Measurements from ENCODE around the gene PRDM9. TPM values are rescaled to one million over a fixed set of nuclear protein-coding genes. Genes with fewer than 3 reads are reported as not detected.

PRDM9 gene
- not detected for polyA plus RNA-seq
- long read RNA-seq, donor 1 = 0 reads
- long read RNA-seq, donor 2 = 0 reads
- long read RNA-seq, donor 3 = 0 reads
- long read RNA-seq, donor 4 = 0 reads
- long read RNA-seq, donor 5 = 0 reads
- long read RNA-seq, donor 6 = 0 reads
- long read RNA-seq, donor 7 = 0 reads
- long read RNA-seq, donor 8 = 0 reads
- long read RNA-seq, donor 9 = 0 reads
- long read RNA-seq, donor 10 = 0 reads

DNA sequence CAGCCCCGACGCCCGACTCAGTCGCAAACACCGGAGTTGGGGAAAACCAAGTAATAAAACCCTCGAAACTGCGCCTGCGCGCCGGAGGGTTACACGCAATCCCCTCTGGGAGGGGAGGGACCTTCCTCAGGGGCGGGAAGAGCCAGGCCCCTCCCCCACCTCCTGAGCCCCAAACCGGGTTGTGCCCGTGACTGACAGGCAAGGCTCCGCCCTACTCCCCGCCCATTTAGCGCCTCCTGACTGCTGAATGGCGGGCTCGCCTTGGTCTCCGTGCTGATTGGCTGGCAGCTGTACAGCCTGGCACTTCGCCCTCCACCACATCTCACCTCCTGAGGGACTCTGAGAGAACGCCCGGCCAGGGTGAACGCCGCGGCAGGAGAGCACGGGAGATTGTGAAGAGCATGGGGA, at the start of gene PRDM9:
PRDM9 (plus strand) TSS at position 332 of the 408 bp plus-strand sequence. CDS start 1,425 bp downstream, outside the sequence.
- DNase-seq (peak in 1 of 2 donors; percentile 3), FAIRE-seq (no peak)
- Histone ChIP-seq H3K4me1 (ENCODE audit: control insufficient read depth in 3 of 3, insufficient read depth in 2 of 3, low read depth in 1 of 3, low read length in 2 of 3) (no peaks in the 10 kb centered on the region), H3K27me3 (ENCODE audit: control insufficient read depth in 3 of 3, insufficient read depth in 3 of 3, low read length in 3 of 3) (no peaks in the 10 kb centered on the region), H3K27ac (ENCODE audit: low read depth in 1 of 3, low read length in 2 of 3) (no peak within 1 kb of the TSS), H3K9me3 (ENCODE audit: control insufficient read depth in 2 of 2, insufficient read depth in 1 of 2, low read depth in 1 of 2, low read length in 1 of 2) (peaks cover 0 to 13% of the 10 kb centered on the region in 2 donors), H3K4me3 (ENCODE audit: low read depth in 1 of 3, low read length in 3 of 3) (peak within 1 kb of the TSS in 1 of 3 donors; percentile 17), H3K36me3 (ENCODE audit: control insufficient read depth in 3 of 3, insufficient read depth in 2 of 3, low read depth in 1 of 3, low read length in 3 of 3) (no peaks in the 10 kb centered on the region)
- 61 to 80% (median 69%) methylated on average over 27 of the region's 27 CpGs for WGBS, 3 donors

GRCh38 chr5:23457780-23458179, 49.6 kb upstream of the PRDM9 start:
- 53 to 68% (median 61%) methylated on average over 3 of the region's 3 CpGs for WGBS, 3 donors
- Histone ChIP-seq H3K27me3 (ENCODE audit: control insufficient read depth in 3 of 3, insufficient read depth in 3 of 3, low read length in 3 of 3) (no peaks in the 10 kb centered on the region), H3K4me1 (ENCODE audit: control insufficient read depth in 3 of 3, insufficient read depth in 2 of 3, low read depth in 1 of 3, low read length in 2 of 3) (no peaks in the 10 kb centered on the region), H3K27ac (ENCODE audit: low read depth in 1 of 3, low read length in 2 of 3) (no peak overlapping the region), H3K36me3 (ENCODE audit: control insufficient read depth in 3 of 3, insufficient read depth in 2 of 3, low read depth in 1 of 3, low read length in 3 of 3) (no peaks in the 10 kb centered on the region), H3K9me3 (ENCODE audit: control insufficient read depth in 2 of 2, insufficient read depth in 1 of 2, low read depth in 1 of 2, low read length in 1 of 2) (no peaks in the 10 kb centered on the region), H3K4me3 (ENCODE audit: low read depth in 1 of 3, low read length in 3 of 3) (no peak overlapping the region)
- FAIRE-seq = no peak
- no peak for DNase-seq

DNA sequence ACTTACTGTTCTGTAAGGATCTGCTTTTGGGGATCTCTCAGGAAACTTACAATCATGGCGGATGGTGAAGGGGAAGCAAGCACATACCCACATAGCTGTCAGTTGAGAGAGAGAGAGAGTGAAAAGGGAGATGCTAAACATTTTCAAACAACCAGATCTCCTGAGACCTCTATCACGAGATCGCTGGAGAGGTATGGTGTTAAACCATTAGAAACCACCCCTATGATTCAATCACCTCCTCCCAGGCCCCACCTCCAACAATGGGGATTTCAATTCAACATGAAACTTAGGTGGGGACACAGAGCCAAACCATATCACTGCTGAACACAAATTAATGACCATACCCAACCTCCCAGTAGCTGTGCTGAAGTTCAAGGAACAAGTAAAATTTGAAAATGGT, 48.2 kb upstream of the PRDM9 start:
- 84 to 92% (median 92%) methylated on average over 3 of the region's 3 CpGs for WGBS, 3 donors
- H3K27me3 ChIP-seq (ENCODE audit: control insufficient read depth in 3 of 3, insufficient read depth in 3 of 3, low read length in 3 of 3) = no peaks in the 10 kb centered on the region
- H3K4me1 ChIP-seq (ENCODE audit: control insufficient read depth in 3 of 3, insufficient read depth in 2 of 3, low read depth in 1 of 3, low read length in 2 of 3) = no peaks in the 10 kb centered on the region
- FAIRE-seq (no peak), DNase-seq (no peak)
- H3K36me3 ChIP-seq (ENCODE audit: control insufficient read depth in 3 of 3, insufficient read depth in 2 of 3, low read depth in 1 of 3, low read length in 3 of 3) = no peaks in the 10 kb centered on the region
- no peak overlapping the region for H3K4me3 ChIP-seq (ENCODE audit: low read depth in 1 of 3, low read length in 3 of 3)
- H3K27ac ChIP-seq (ENCODE audit: low read depth in 1 of 3, low read length in 2 of 3) = no peak overlapping the region
- no peaks in the 10 kb centered on the region for H3K9me3 ChIP-seq (ENCODE audit: control insufficient read depth in 2 of 2, insufficient read depth in 1 of 2, low read depth in 1 of 2, low read length in 1 of 2)

- Histone ChIP-seq H3K4me3 (ENCODE audit: low read depth in 1 of 3, low read length in 3 of 3) (no peak overlapping the region), H3K4me1 (ENCODE audit: control insufficient read depth in 3 of 3, insufficient read depth in 2 of 3, low read depth in 1 of 3, low read length in 2 of 3) (no peaks in the 10 kb centered on the region), H3K27me3 (ENCODE audit: control insufficient read depth in 3 of 3, insufficient read depth in 3 of 3, low read length in 3 of 3) (no peaks in the 10 kb centered on the region), H3K27ac (ENCODE audit: low read depth in 1 of 3, low read length in 2 of 3) (no peak overlapping the region), H3K36me3 (ENCODE audit: control insufficient read depth in 3 of 3, insufficient read depth in 2 of 3, low read depth in 1 of 3, low read length in 3 of 3) (no peaks in the 10 kb centered on the region), H3K9me3 (ENCODE audit: control insufficient read depth in 2 of 2, insufficient read depth in 1 of 2, low read depth in 1 of 2, low read length in 1 of 2) (peaks cover 0 to 2% of the 10 kb centered on the region in 2 donors)
- WGBS, 3 donors = 73 to 88% (median 79%) methylated on average over 1 of the region's 1 CpG
- no peak for DNase-seq
- FAIRE-seq = no peak
These were observed 45.8 kb upstream of the PRDM9 start for GRCh38 chr5:23461576-23461975.

DNA sequence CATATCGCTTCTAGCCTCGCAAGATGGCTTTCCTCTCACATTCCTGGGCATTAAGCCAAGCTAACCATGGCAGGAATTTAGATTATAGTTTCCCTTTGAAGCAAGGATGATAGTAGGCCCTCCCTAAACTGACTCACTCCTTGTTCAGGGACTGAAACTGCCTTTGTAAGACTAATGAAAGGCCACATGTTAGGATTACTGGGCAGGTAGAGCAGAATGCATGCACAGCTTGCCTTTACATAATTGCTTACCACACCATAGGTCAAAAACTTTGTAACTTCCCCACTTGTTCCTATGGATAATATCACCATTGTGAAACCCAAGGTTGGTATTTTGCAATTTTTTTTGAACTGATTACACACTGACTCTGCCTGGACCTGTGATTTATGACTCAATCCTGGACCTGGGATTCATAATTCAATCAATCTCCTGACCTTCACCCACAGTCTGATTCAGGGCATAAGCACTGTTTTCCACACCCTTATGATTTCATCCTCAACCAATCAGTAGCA, 41.0 kb upstream of the PRDM9 start:
- WGBS, 3 donors = 51 to 77% (median 58%) methylated on average over 2 of the region's 2 CpGs
- H3K4me1 ChIP-seq (ENCODE audit: control insufficient read depth in 3 of 3, insufficient read depth in 2 of 3, low read depth in 1 of 3, low read length in 2 of 3) = no peaks in the 10 kb centered on the region
- H3K27me3 ChIP-seq (ENCODE audit: control insufficient read depth in 3 of 3, insufficient read depth in 3 of 3, low read length in 3 of 3) = no peaks in the 10 kb centered on the region
- H3K27ac ChIP-seq (ENCODE audit: low read depth in 1 of 3, low read length in 2 of 3) = no peak overlapping the region
- DNase-seq (no peak), FAIRE-seq (no peak)
- no peak overlapping the region for H3K4me3 ChIP-seq (ENCODE audit: low read depth in 1 of 3, low read length in 3 of 3)
- no peaks in the 10 kb centered on the region for H3K36me3 ChIP-seq (ENCODE audit: control insufficient read depth in 3 of 3, insufficient read depth in 2 of 3, low read depth in 1 of 3, low read length in 3 of 3)
- H3K9me3 ChIP-seq (ENCODE audit: control insufficient read depth in 2 of 2, insufficient read depth in 1 of 2, low read depth in 1 of 2, low read length in 1 of 2) = peaks cover 0 to 2% of the 10 kb centered on the region in 2 donors

DNA sequence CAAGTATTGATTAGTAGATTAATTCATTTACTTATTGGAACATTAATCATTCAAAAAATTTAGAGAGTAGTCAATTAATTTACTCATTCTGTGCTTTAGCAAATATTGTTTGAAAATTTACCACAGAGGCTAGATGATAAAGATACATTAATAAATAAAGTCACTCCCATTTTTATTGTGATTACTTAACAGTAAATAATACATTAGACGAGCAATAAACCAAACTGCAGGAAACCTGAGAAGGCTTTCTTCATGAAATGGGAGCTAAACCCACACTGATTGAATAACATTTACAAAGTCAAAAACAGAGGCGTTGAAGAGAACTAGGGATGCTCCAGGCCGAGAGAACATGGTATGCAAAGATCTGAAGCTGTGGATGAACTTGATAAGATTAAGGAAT, 38.8 kb upstream of the PRDM9 start:
- no peak overlapping the region for H3K4me3 ChIP-seq (ENCODE audit: low read depth in 1 of 3, low read length in 3 of 3)
- no peaks in the 10 kb centered on the region for H3K27me3 ChIP-seq (ENCODE audit: control insufficient read depth in 3 of 3, insufficient read depth in 3 of 3, low read length in 3 of 3)
- DNase-seq (no peak), FAIRE-seq (no peak)
- no peak overlapping the region for H3K27ac ChIP-seq (ENCODE audit: low read depth in 1 of 3, low read length in 2 of 3)
- no peaks in the 10 kb centered on the region for H3K4me1 ChIP-seq (ENCODE audit: control insufficient read depth in 3 of 3, insufficient read depth in 2 of 3, low read depth in 1 of 3, low read length in 2 of 3)
- peaks cover 0 to 2% of the 10 kb centered on the region in 2 donors for H3K9me3 ChIP-seq (ENCODE audit: control insufficient read depth in 2 of 2, insufficient read depth in 1 of 2, low read depth in 1 of 2, low read length in 1 of 2)
- WGBS, 3 donors = 24 to 63% (median 31%) methylated on average over 3 of the region's 3 CpGs
- no peaks in the 10 kb centered on the region for H3K36me3 ChIP-seq (ENCODE audit: control insufficient read depth in 3 of 3, insufficient read depth in 2 of 3, low read depth in 1 of 3, low read length in 3 of 3)

GRCh38 chr5:23473915-23474314, 33.5 kb upstream of the PRDM9 start:
- Histone ChIP-seq H3K4me3 (ENCODE audit: low read depth in 1 of 3, low read length in 3 of 3) (no peak overlapping the region), H3K9me3 (ENCODE audit: control insufficient read depth in 2 of 2, insufficient read depth in 1 of 2, low read depth in 1 of 2, low read length in 1 of 2) (no peaks in the 10 kb centered on the region), H3K27ac (ENCODE audit: low read depth in 1 of 3, low read length in 2 of 3) (no peak overlapping the region), H3K36me3 (ENCODE audit: control insufficient read depth in 3 of 3, insufficient read depth in 2 of 3, low read depth in 1 of 3, low read length in 3 of 3) (no peaks in the 10 kb centered on the region), H3K27me3 (ENCODE audit: control insufficient read depth in 3 of 3, insufficient read depth in 3 of 3, low read length in 3 of 3) (no peaks in the 10 kb centered on the region), H3K4me1 (ENCODE audit: control insufficient read depth in 3 of 3, insufficient read depth in 2 of 3, low read depth in 1 of 3, low read length in 2 of 3) (no peaks in the 10 kb centered on the region)
- DNase-seq (no peak), FAIRE-seq (no peak)

DNA sequence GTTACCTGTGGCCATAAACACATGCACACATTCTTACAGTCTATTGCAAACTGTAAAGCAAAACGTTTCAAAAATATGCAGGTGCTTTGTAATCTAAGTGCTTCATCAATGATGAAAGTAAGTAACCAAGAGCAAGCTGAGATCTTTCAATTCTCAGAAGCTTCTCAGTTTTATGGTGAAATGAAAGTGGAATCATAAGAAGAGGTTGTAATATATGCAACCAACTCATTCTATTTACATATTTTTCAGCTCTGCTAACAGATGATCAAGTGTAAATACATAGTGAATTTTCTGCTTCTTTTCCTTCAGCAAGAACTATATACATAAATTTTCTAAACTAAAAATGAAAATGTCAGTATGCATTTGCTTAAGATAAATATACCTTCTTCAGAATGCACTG, 33.1 kb upstream of the PRDM9 start:
- Histone ChIP-seq H3K27me3 (ENCODE audit: control insufficient read depth in 3 of 3, insufficient read depth in 3 of 3, low read length in 3 of 3) (no peaks in the 10 kb centered on the region), H3K36me3 (ENCODE audit: control insufficient read depth in 3 of 3, insufficient read depth in 2 of 3, low read depth in 1 of 3, low read length in 3 of 3) (no peaks in the 10 kb centered on the region), H3K4me1 (ENCODE audit: control insufficient read depth in 3 of 3, insufficient read depth in 2 of 3, low read depth in 1 of 3, low read length in 2 of 3) (no peaks in the 10 kb centered on the region), H3K27ac (ENCODE audit: low read depth in 1 of 3, low read length in 2 of 3) (no peak overlapping the region), H3K9me3 (ENCODE audit: control insufficient read depth in 2 of 2, insufficient read depth in 1 of 2, low read depth in 1 of 2, low read length in 1 of 2) (no peaks in the 10 kb centered on the region), H3K4me3 (ENCODE audit: low read depth in 1 of 3, low read length in 3 of 3) (no peak overlapping the region)
- 20 to 32% (median 21%) methylated on average over 1 of the region's 1 CpG for WGBS, 3 donors
- FAIRE-seq (no peak), DNase-seq (no peak)

GRCh38 chr5:23476580-23476979, 30.8 kb upstream of the PRDM9 start:
- no peaks in the 10 kb centered on the region for H3K4me1 ChIP-seq (ENCODE audit: control insufficient read depth in 3 of 3, insufficient read depth in 2 of 3, low read depth in 1 of 3, low read length in 2 of 3)
- no peak overlapping the region for H3K27ac ChIP-seq (ENCODE audit: low read depth in 1 of 3, low read length in 2 of 3)
- DNase-seq = no peak
- H3K9me3 ChIP-seq (ENCODE audit: control insufficient read depth in 2 of 2, insufficient read depth in 1 of 2, low read depth in 1 of 2, low read length in 1 of 2) = no peaks in the 10 kb centered on the region
- no peaks in the 10 kb centered on the region for H3K27me3 ChIP-seq (ENCODE audit: control insufficient read depth in 3 of 3, insufficient read depth in 3 of 3, low read length in 3 of 3)
- H3K36me3 ChIP-seq (ENCODE audit: control insufficient read depth in 3 of 3, insufficient read depth in 2 of 3, low read depth in 1 of 3, low read length in 3 of 3) = no peaks in the 10 kb centered on the region
- WGBS, 3 donors = 80 to 89% (median 82%) methylated on average over 1 of the region's 1 CpG
- H3K4me3 ChIP-seq (ENCODE audit: low read depth in 1 of 3, low read length in 3 of 3) = no peak overlapping the region
- FAIRE-seq = no peak
